B cell (primary cell): ENCODE measurements around the gene NAPA. TPM values are rescaled to one million over a fixed set of nuclear protein-coding genes. Genes with fewer than 3 reads are reported as not detected.

ENCODE experiments used
- ATAC-seq: fragments of 200-7000 bp; cut with Tn5 transposase; one replicate; pipeline ENCODE4 v1.10.0; 2021; ENCODE audit warnings: low read depth, mild to moderate bottlenecking, moderate number of reproducible peaks, moderate library complexity
- CTCF ChIA-PET: fragments of 350-600 bp; sonication (Branson Sonifier 250); formaldehyde crosslinking; loops from one replicate; lab custom pipeline; 2021; ENCODE audit warnings: antibody characterized with exemption, inconsistent platforms; lab: Charles Lee
- POLR2A ChIA-PET: fragments of 350-600 bp; sonication (Branson Sonifier 250); formaldehyde crosslinking; loops from one replicate; lab custom pipeline; 2021; ENCODE audit warnings: antibody characterized with exemption; lab: Charles Lee
- DNase-seq: peaks from one replicate; pipeline ENCODE4 v3.0.0; 2013
- H2AFZ ChIP-seq: 2 replicates; pipeline ENCODE4 v1.6.1; 2012; ENCODE audit warnings: mild to moderate bottlenecking, low read depth, low read length; ENCODE audit not compliant: insufficient read depth, poor library complexity, severe bottlenecking
- H3K27ac ChIP-seq, 2 donors: 1 replicate in 1 of 2; 2 replicates in 1 of 2; pipeline ENCODE4 v1.5.1; 2012 to 2013; ENCODE audit warnings: low read length in 2 of 2, mild to moderate bottlenecking in 2 of 2, moderate library complexity in 1 of 2
- H3K27me3 ChIP-seq, 4 experiments: fragments of 200-600 bp in 1 of 4; sonication (generic) in 1 of 4; replicated peaks in 1 of 4; 1 replicate in 2 of 4; 2 replicates in 2 of 4; pipeline versions ENCODE4 v1.6.1 to v1.7.0; 2013 to 2016; ENCODE audit warnings: low read length in 3 of 4, mild to moderate bottlenecking in 2 of 4, mixed read lengths in 1 of 4, moderate library complexity in 1 of 4; ENCODE audit not compliant: insufficient read depth in 4 of 4, control insufficient read depth in 3 of 4; ENCODE audit errors: control extremely low read depth in 1 of 4
- H3K36me3 ChIP-seq, 2 experiments: replicated peaks in 1 of 2; 1 replicate in 1 of 2; 2 replicates in 1 of 2; pipeline versions ENCODE4 v1.6.1 to v1.7.1; 2013; ENCODE audit warnings: low read length in 1 of 2; ENCODE audit not compliant: insufficient read depth in 2 of 2, control insufficient read depth in 1 of 2; ENCODE audit errors: control extremely low read depth in 1 of 2, extremely low read depth in 1 of 2
- H3K4me1 ChIP-seq, 2 donors: fragments of 200-600 bp in 1 of 2; sonication (generic) in 1 of 2; 1 replicate in 1 of 2; 2 replicates in 1 of 2; pipeline versions ENCODE4 v1.5.1 to v1.6.1; 2013 to 2017; ENCODE audit warnings: low read length in 2 of 2; ENCODE audit not compliant: control insufficient read depth in 2 of 2, insufficient read depth in 2 of 2
- H3K4me2 ChIP-seq: replicated peaks from 2 replicates; pipeline ENCODE3; 2012; ENCODE audit warnings: mild to moderate bottlenecking, low read depth, low read length; ENCODE audit not compliant: poor library complexity, severe bottlenecking
- H3K4me3 ChIP-seq, 5 experiments: fragments of 200-600 bp in 1 of 5; sonication (generic) in 1 of 5; 1 replicate in 3 of 5; 2 replicates in 2 of 5; pipeline versions ENCODE4 v1.5.1 to v1.7.0; 2011 to 2016; ENCODE audit warnings: low read length in 4 of 5, mild to moderate bottlenecking in 4 of 5, low read depth in 2 of 5, control low read depth in 1 of 5, moderate library complexity in 1 of 5; ENCODE audit not compliant: insufficient read depth in 1 of 5; ENCODE audit errors: control extremely low read depth in 1 of 5, extremely low read depth in 1 of 5
- H3K79me2 ChIP-seq: fragments of 200-600 bp; sonication (generic); one replicate; pipeline ENCODE4 v1.6.0; 2016; ENCODE audit warnings: low read length; ENCODE audit not compliant: control insufficient read depth, insufficient read depth
- H3K9ac ChIP-seq: fragments of 200-600 bp; sonication (generic); 2 replicates; pipeline ENCODE4 v1.6.1; 2017; ENCODE audit warnings: mild to moderate bottlenecking, low read length, moderate library complexity
- H3K9me3 ChIP-seq, 3 donors: one replicate each; pipeline versions ENCODE4 v1.6.1 to v1.7.1; 2013; ENCODE audit warnings: low read length in 2 of 3; ENCODE audit not compliant: control insufficient read depth in 2 of 3, insufficient read depth in 1 of 3; ENCODE audit errors: control extremely low read depth in 1 of 3
- H4K20me1 ChIP-seq: 2 replicates; pipeline ENCODE4 v1.6.0; 2012; ENCODE audit warnings: mild to moderate bottlenecking, low read length; ENCODE audit not compliant: insufficient read depth, control insufficient read depth, poor library complexity, severe bottlenecking
- H3K27ac Mint-ChIP-seq: one replicate; pipeline ENCODE4 v1.8.0; 2021; ENCODE audit warnings: mixed read lengths
- H3K27me3 Mint-ChIP-seq: one replicate; pipeline ENCODE4 v1.8.0; 2021; ENCODE audit warnings: mixed read lengths
- H3K4me1 Mint-ChIP-seq: one replicate; pipeline ENCODE4 v1.8.0; 2021; ENCODE audit warnings: mixed read lengths
- H3K4me3 Mint-ChIP-seq: one replicate; pipeline ENCODE4 v1.8.0; 2021; ENCODE audit warnings: mixed read lengths
- H3K9me3 Mint-ChIP-seq: one replicate; pipeline ENCODE4 v1.8.0; 2022; ENCODE audit warnings: mixed read lengths; ENCODE audit not compliant: insufficient read depth
- EZH2 ChIP-seq: IDR thresholded peaks from 2 replicates; pipeline ENCODE4 v1.6.1; 2012; ENCODE audit warnings: borderline replicate concordance, low read depth, mild to moderate bottlenecking, moderate library complexity, low read length; ENCODE audit not compliant: insufficient read depth, poor library complexity, severe bottlenecking
- WGBS: methylation state at CpG from one replicate; pipeline ENCODE4 v1.1.5; 2013; ENCODE audit warnings: missing lambda C conversion rate; ENCODE audit not compliant: insufficient coverage; 5-methylcytosine and 5-hydroxymethylcytosine counted together
- intact Hi-C: fragments of 100-400 bp; cut with micrococcal nuclease; formaldehyde crosslinking; loops from one replicate; pipeline ENCODE4 v1.10.0; 2022
- polyA plus RNA-seq: library from polyadenylated mRNA; depleted of rRNA; stranded (reverse); fragments of >200 nt; gene quantifications from 2 replicates; pipeline ENCODE4 v1.2.3, GENCODE V29; 2012
- total RNA-seq, 2 donors: library from RNA; stranded (reverse); fragments of 120-200 nt in 1 of 2; gene quantifications; 1 replicate in 1 of 2; 2 replicates in 1 of 2; pipeline versions ENCODE4 v1.2.3 to v1.2.4, GENCODE V29; 2013 to 2022
- TF ChIP-seq, protein P1 (sequence below): fragments of 200-600 bp; IDR thresholded peaks from one replicate; pipeline ENCODE4 v1.8.0; 2022; ENCODE audit warnings: antibody characterized with exemption, mild to moderate bottlenecking

Gene NAPA
- total and polyA plus RNA-seq, 2 donors (not counting 1 experiment from before 2014, with no cell fraction given) = 66.8 to 86.5 TPM

DNA sequence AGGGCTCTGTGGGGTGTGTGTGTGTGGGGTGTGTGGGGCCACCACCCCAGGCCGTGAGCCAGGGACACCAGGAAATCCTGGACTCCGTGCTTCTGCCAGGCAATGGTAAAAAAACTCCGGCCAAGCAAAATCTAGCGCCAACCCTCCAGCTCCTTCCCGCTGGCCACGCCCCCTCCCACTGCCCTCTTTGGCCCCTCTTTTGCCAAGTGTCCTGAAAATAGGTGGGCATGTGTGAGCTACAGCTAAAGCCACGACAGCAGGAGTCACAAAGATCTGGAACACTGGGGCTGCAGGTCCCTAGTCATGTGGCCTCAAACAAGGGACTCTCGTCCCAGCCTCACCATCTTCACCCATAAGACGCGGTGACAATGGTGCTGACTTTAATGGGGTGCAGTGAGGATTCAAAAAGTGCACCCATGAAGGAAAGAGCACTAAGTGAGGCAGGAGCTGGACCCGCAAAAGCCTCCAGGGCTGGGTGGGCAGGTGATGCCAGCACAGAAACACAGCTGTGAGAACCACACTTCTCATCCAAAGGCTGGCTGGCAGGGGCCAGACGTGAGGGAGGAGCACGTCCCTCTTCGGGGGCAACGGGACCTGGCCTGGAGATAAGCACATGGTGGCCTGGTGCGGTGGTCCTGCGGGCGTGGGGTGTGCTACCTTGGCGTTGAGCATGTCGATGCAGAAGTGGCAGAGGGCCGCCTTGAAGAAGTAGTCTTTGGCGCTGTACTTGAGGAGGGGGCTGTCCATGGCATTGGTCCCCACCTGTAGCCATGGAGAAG lies 23.3 kb downstream of the NAPA start:
- Histone ChIP-seq H3K36me3 (peaks cover 0 to 21% of the 10 kb centered on the region in 2 experiments), H4K20me1 (peaks cover 3% of the 10 kb centered on the region), H3K4me2 (no peak overlapping the region), H2AFZ (no peak overlapping the region), H3K27me3 (no peaks in the 10 kb centered on the region), H3K9me3 (no peaks in the 10 kb centered on the region), H3K27ac (no peak overlapping the region), H3K9ac (no peak overlapping the region), H3K79me2 (peaks cover 3% of the 10 kb centered on the region), H3K4me3 (no peak overlapping the region), H3K4me1 (peaks cover 10 to 13% of the 10 kb centered on the region in 2 donors)
- DNase-seq (no peak), ATAC-seq (no peak)
- ChIA-PET POLR2A (interaction anchor here (0.6 kb wide), 1 partner anchor 1462 kb away, joined by 3 read pairs; no protein-coding TSS in a partner anchor), CTCF (interaction anchor here (0.6 kb wide), 1 partner anchor 92 kb away, joined by 3 read pairs; no protein-coding TSS in a partner anchor)
- Mint-ChIP-seq H3K9me3 (no peaks in the 10 kb centered on the region), H3K27me3 (no peaks in the 10 kb centered on the region), H3K4me3 (no peak overlapping the region), H3K4me1 (peaks cover 12% of the 10 kb centered on the region), H3K27ac (no peak overlapping the region)
- no peak for TF ChIP-seq EZH2
- WGBS = 96% methylated on average over 19 of the region's 22 CpGs
- intact Hi-C loops = no loop called here

DNA sequence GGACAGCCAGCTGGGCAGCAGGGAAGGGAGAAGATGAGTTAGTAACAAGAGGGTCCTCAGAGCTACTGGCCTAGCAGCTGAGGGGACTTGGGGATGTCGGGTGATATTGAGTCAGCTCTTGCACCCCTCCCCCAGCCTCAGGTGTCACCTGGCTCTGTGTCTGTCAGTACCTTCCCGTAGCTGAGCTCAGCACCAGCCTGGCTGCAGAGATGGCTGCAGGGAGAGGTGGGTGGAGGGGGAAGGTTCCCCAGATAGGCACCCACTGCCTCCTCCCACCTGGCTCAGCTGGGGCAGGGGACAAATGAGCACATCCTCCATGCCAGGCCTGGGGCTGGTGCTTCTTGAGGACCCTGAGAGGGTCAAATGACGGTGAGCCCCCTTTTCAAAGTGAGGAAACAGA lies 24.0 kb downstream of the NAPA start:
- Histone ChIP-seq H3K4me2 (no peak overlapping the region), H3K4me3 (no peak overlapping the region), H3K27ac (no peak overlapping the region), H3K4me1 (peaks cover 17 to 20% of the 10 kb centered on the region in 2 donors), H3K27me3 (no peaks in the 10 kb centered on the region), H2AFZ (no peak overlapping the region), H4K20me1 (no peaks in the 10 kb centered on the region), H3K9me3 (no peaks in the 10 kb centered on the region), H3K9ac (no peak overlapping the region), H3K79me2 (peaks cover 3% of the 10 kb centered on the region), H3K36me3 (peaks cover 0 to 20% of the 10 kb centered on the region in 2 experiments)
- no peaks in the 10 kb centered on the region for H3K27me3 Mint-ChIP-seq
- ChIA-PET CTCF (interaction anchor here (0.6 kb wide), 1 partner anchor 93 kb away, joined by 3 read pairs; no protein-coding TSS in a partner anchor), POLR2A (no interaction called here)
- TF ChIP-seq, protein P1, sequence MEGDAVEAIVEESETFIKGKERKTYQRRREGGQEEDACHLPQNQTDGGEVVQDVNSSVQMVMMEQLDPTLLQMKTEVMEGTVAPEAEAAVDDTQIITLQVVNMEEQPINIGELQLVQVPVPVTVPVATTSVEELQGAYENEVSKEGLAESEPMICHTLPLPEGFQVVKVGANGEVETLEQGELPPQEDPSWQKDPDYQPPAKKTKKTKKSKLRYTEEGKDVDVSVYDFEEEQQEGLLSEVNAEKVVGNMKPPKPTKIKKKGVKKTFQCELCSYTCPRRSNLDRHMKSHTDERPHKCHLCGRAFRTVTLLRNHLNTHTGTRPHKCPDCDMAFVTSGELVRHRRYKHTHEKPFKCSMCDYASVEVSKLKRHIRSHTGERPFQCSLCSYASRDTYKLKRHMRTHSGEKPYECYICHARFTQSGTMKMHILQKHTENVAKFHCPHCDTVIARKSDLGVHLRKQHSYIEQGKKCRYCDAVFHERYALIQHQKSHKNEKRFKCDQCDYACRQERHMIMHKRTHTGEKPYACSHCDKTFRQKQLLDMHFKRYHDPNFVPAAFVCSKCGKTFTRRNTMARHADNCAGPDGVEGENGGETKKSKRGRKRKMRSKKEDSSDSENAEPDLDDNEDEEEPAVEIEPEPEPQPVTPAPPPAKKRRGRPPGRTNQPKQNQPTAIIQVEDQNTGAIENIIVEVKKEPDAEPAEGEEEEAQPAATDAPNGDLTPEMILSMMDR = no peak
- TF ChIP-seq EZH2 = no peak
- WGBS = 86% methylated on average over 1 of the region's 3 CpGs
- H3K4me1 Mint-ChIP-seq = peaks cover 17% of the 10 kb centered on the region
- DNase-seq (no peak), ATAC-seq (no peak)
- intact Hi-C loops = no loop called here
- H3K27ac Mint-ChIP-seq = no peak overlapping the region
- H3K4me3 Mint-ChIP-seq = no peak overlapping the region
- H3K9me3 Mint-ChIP-seq = no peaks in the 10 kb centered on the region
